PC-3 (cell line): ENCODE results near the gene TST. TPM values are rescaled to one million over a fixed set of nuclear protein-coding genes. Genes with fewer than 3 reads are reported as not detected.

Source experiments
- ATAC-seq: fragments of 200-7000 bp; cut with Tn5 transposase; 2 replicates; pipeline ENCODE4 v1.9.1; 2020; ENCODE audit warnings: mild to moderate bottlenecking, moderate library complexity
- BruUV-seq: library from RNA; stranded (reverse); fragments of 400-500 nt; replicated peaks from 2 replicates; lab custom pipeline; 2021; lab: Mats Ljungman, UMichigan
- CTCF ChIA-PET: fragments of 300-600 bp; sonication (Branson Sonifier 250); formaldehyde crosslinking; loops from one replicate; lab custom pipeline; 2022; ENCODE audit warnings: antibody characterized with exemption; lab: Charles Lee
- POLR2A ChIA-PET: fragments of 300-600 bp; sonication (Branson Sonifier 250); formaldehyde crosslinking; loops from one replicate; lab custom pipeline; 2022; ENCODE audit warnings: antibody characterized with exemption; ENCODE audit not compliant: unreplicated experiment; lab: Charles Lee
- DNase-seq: peaks from one replicate; pipeline ENCODE4 v3.0.0-alpha.2; 2015
- H2AFZ ChIP-seq: fragments of 300-600 bp; sonication (generic); 2 replicates; pipeline ENCODE4 v1.6.0; 2016; ENCODE audit warnings: antibody characterized with exemption, low read length
- H3F3A ChIP-seq: fragments of 300-600 bp; sonication (generic); one replicate; pipeline ENCODE4 v1.6.0; 2017; ENCODE audit warnings: antibody characterized with exemption, low read length, control low read depth, mild to moderate bottlenecking; ENCODE audit not compliant: unreplicated experiment
- H3K27ac ChIP-seq: fragments of 300-600 bp; sonication (generic); 2 replicates; pipeline ENCODE4 v1.5.1; 2016; ENCODE audit warnings: mild to moderate bottlenecking, low read length
- H3K27me3 ChIP-seq: fragments of 300-600 bp; sonication (generic); 2 replicates; pipeline ENCODE4 v1.6.1; 2016; ENCODE audit warnings: low read length, mixed read lengths
- H3K36me3 ChIP-seq: fragments of 300-600 bp; sonication (generic); 2 replicates; pipeline ENCODE4 v1.6.1; 2016; ENCODE audit warnings: low read depth, mixed run types, low read length, mixed read lengths
- H3K4me1 ChIP-seq: fragments of 300-600 bp; sonication (generic); 2 replicates; pipeline ENCODE4 v1.5.1; 2016; ENCODE audit warnings: low read length; ENCODE audit not compliant: insufficient read depth
- H3K4me2 ChIP-seq: fragments of 300-600 bp; sonication (generic); 2 replicates; pipeline ENCODE4 v1.6.0; 2016; ENCODE audit warnings: low read length
- H3K4me3 ChIP-seq: fragments of 300-600 bp; sonication (generic); 2 replicates; pipeline ENCODE4 v1.5.1; 2016; ENCODE audit warnings: mild to moderate bottlenecking, low read length, mixed read lengths
- H3K79me2 ChIP-seq: fragments of 300-600 bp; sonication (generic); 2 replicates; pipeline ENCODE4 v1.6.1; 2017; ENCODE audit warnings: low read length, mixed read lengths
- H3K9ac ChIP-seq: fragments of 300-600 bp; sonication (generic); 2 replicates; pipeline ENCODE4 v1.6.0; 2016; ENCODE audit warnings: mild to moderate bottlenecking, low read length
- H3K9me2 ChIP-seq: fragments of 300-600 bp; sonication (generic); replicated peaks from 2 replicates; pipeline ENCODE4 v1.6.1; 2016; ENCODE audit warnings: mixed run types, low read length, mixed read lengths
- H3K9me3 ChIP-seq: fragments of 300-600 bp; sonication (generic); 2 replicates; pipeline ENCODE4 v1.6.1; 2016; ENCODE audit warnings: low read length, mixed read lengths
- H4K20me1 ChIP-seq: fragments of 300-600 bp; sonication (generic); 2 replicates; pipeline ENCODE4 v1.6.1; 2016; ENCODE audit warnings: low read length, mixed read lengths
- EZH2 ChIP-seq: fragments of 300-600 bp; sonication (generic); IDR thresholded peaks from one replicate; pipeline ENCODE4 v1.6.1; 2017; ENCODE audit warnings: antibody characterized with exemption, mild to moderate bottlenecking, low read length; ENCODE audit not compliant: unreplicated experiment
- EZH2phosphoT487 ChIP-seq: fragments of 300-600 bp; sonication (generic); IDR thresholded peaks from 2 replicates; pipeline ENCODE4 v1.6.1; 2018; ENCODE audit warnings: mild to moderate bottlenecking, antibody characterized with exemption, low read length, borderline replicate concordance
- intact Hi-C: fragments of 100-400 bp; cut with micrococcal nuclease; formaldehyde crosslinking; loops from 2 replicates; pipeline ENCODE4 v1.9.0; 2023
- total RNA-seq: library from RNA; depleted of rRNA; stranded (reverse); fragments of >200 nt; gene quantifications from 2 replicates; pipeline ENCODE4 v1.2.3, GENCODE V29; 2014
- TF ChIP-seq, protein P1 (sequence below): fragments of 300-600 bp; sonication (generic); conservative IDR thresholded peaks from 2 replicates; pipeline ENCODE4 v1.5.1; 2017; ENCODE audit warnings: antibody characterized with exemption, low read depth, mild to moderate bottlenecking, low read length

TST gene
- total RNA-seq, 1 experiment from 2014 or later: 35.9 TPM

DNA sequence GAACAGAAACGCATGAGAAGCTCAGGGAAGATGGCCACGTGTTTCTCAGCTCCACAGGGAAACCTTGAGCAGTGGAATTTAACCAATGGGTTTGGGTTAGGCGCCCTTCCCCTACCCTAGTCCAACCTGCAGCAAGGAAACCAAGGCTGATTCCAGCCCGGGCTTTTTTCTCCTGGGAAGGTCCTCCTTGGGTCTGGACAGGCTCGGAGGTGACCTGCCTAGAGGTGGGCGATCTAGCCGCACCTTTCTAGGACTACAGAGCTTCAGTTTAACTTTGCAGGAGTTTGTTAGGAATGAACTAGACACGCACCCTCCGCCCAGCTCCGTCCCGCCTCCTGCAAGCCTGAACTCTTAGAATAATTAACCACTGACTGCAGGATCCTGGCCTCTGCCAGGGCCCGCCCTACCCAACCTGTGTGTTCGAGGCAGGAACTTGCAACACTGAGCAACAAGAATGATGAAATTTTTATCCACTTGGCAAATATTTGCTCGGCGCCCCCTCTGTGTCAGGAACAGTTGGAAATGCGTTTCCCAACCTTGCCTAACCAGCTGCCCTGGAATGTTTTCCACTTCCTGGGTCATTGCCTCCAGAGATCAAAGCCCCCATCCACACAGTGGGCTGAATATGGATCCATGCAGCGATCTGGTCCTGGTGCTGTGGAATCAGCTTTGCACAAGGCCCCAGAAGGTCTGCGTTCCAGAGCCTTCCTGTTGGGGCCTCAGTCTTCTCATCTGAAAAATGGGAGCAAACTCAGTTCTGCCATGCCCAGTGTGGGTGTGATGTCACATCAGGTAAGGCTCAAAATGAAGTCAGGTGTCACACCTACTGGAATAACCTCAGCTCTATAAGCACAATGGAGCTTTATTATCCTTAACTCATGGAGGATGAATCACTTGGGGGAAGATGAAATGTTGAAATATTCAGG, 13.6 kb upstream of the TST start:
- Histone ChIP-seq H3K9me3 (no peaks in the 10 kb centered on the region), H3K27me3 (no peaks in the 10 kb centered on the region), H4K20me1 (no peaks in the 10 kb centered on the region), H3K36me3 (no peaks in the 10 kb centered on the region), H3K4me1 (peaks cover 23% of the 10 kb centered on the region), H2AFZ (no peak overlapping the region), H3K9ac (no peak overlapping the region), H3K79me2 (no peaks in the 10 kb centered on the region), H3K4me3 (no peak overlapping the region), H3K9me2 (no peaks in the 10 kb centered on the region), H3K27ac (peak overlapping the region; percentile 53), H3F3A (no peaks in the 10 kb centered on the region), H3K4me2 (peak overlapping the region; percentile 31)
- DNase-seq: peak; percentile 73
- ChIA-PET CTCF (no interaction called here), POLR2A (interaction anchor here (1.0 kb wide), 1 partner anchor 12 kb away, joined by 18 read pairs; no protein-coding TSS in a partner anchor)
- intact Hi-C loops: no loop called here
- ATAC-seq: peak; percentile 48
- TF ChIP-seq EZH2phosphoT487 (no peak), EZH2 (no peak)
- TF ChIP-seq, protein P1, sequence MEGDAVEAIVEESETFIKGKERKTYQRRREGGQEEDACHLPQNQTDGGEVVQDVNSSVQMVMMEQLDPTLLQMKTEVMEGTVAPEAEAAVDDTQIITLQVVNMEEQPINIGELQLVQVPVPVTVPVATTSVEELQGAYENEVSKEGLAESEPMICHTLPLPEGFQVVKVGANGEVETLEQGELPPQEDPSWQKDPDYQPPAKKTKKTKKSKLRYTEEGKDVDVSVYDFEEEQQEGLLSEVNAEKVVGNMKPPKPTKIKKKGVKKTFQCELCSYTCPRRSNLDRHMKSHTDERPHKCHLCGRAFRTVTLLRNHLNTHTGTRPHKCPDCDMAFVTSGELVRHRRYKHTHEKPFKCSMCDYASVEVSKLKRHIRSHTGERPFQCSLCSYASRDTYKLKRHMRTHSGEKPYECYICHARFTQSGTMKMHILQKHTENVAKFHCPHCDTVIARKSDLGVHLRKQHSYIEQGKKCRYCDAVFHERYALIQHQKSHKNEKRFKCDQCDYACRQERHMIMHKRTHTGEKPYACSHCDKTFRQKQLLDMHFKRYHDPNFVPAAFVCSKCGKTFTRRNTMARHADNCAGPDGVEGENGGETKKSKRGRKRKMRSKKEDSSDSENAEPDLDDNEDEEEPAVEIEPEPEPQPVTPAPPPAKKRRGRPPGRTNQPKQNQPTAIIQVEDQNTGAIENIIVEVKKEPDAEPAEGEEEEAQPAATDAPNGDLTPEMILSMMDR: no peak
- BruUV-seq: no TSS peak

DNA sequence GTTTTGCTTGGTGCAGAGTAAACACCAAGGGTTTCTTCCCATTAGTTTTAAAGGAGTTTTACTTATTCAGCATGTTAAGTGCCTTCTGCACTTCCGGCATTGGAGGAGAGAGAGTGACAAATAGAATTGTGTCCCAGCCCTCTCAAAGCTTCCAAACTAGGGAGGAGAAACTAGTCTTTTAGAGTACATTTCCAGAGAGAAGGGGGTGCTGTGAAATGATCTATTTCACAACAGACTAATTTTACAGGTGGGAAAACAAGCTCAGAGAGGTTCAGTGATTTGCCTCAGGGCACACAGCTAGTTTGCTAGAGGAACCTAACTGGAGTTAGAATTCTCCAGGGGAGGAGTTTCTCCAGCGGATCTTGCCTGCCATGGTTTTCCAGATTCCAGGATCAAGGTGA, 12.9 kb upstream of the TST start:
- DNase-seq (no peak), ATAC-seq (no peak)
- H3K27me3 ChIP-seq: no peaks in the 10 kb centered on the region
- H3K4me1 ChIP-seq: peaks cover 23% of the 10 kb centered on the region
- no peak overlapping the region for H3K4me3 ChIP-seq
- no peaks in the 10 kb centered on the region for H3F3A ChIP-seq
- no peak overlapping the region for H3K9ac ChIP-seq
- no peak overlapping the region for H2AFZ ChIP-seq
- H3K36me3 ChIP-seq: no peaks in the 10 kb centered on the region
- no peaks in the 10 kb centered on the region for H3K9me2 ChIP-seq
- H4K20me1 ChIP-seq: no peaks in the 10 kb centered on the region
- H3K27ac ChIP-seq: peak overlapping the region; percentile 43
- peak overlapping the region; percentile 31; the same call in 1 of the 2 replicates for H3K4me2 ChIP-seq
- no peaks in the 10 kb centered on the region for H3K79me2 ChIP-seq
- ChIA-PET POLR2A (interaction anchor here (1.0 kb wide), 1 partner anchor 13 kb away, joined by 18 read pairs; no protein-coding TSS in a partner anchor), CTCF (no interaction called here)
- no peaks in the 10 kb centered on the region for H3K9me3 ChIP-seq
- BruUV-seq: TSS peak; percentile 14
- intact Hi-C loops: no loop called here
- TF ChIP-seq, protein P1: no peak
- TF ChIP-seq EZH2phosphoT487: no peak
- TF ChIP-seq EZH2: no peak
